Mucosa of gallbladder (tissue), 1 donor: ENCODE measurements around the gene CNTN1. TPM values are rescaled to one million over a fixed set of nuclear protein-coding genes. Genes with fewer than 3 reads are reported as not detected.

Source experiments
- DNase-seq: peaks from one replicate; pipeline ENCODE4 v3.0.0-alpha.2; 2020; ENCODE audit warnings: low spot score
- total RNA-seq: library from RNA; stranded (reverse); gene quantifications from one replicate; pipeline ENCODE4 v1.2.1, GENCODE V29; 2021
- donor health status: DM: no; HTN: no; CAD: no.

Gene CNTN1
- total RNA-seq, 1 donor from 2014 or later = 38.6 TPM

DNA sequence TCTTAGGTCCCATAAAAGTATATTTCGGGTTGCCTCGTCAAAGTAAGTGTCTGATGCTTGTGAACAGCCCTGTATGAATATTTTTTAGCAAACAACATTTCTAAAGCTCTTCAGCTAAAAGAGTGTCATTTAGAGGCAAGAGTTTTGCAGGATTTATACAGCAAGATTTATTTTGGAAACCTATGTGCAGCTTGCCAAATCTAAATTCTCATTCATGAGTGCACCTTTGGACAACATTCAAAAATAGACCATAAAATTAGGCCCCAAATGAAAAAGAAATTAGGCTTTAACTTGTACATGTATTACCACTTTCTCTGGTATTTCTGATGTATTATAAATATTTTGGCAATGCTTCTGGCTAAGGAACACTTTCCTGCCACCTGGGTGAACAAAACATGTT is 271.5 kb downstream of the CNTN1 start:
- DNase-seq = no peak

DNA sequence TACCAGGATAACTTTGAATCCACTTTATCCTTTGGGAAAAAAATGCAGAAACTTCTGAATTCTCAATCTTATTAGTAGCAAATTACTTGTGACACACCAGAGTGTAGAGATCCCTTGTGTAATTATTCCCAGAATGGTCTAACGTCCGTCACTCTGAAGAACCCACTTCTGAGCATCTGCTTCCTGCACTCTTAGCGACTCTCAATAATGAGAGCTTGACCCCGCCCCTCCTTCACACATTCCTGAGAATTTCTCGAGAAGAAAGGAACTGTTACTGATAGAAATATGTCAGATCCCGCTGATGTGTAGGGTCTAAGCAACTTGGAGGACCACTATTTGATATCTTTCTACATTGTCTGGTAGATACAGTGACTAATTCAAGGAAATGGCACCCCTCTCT is 277.6 kb downstream of the CNTN1 start:
- DNase-seq = no peak

DNA sequence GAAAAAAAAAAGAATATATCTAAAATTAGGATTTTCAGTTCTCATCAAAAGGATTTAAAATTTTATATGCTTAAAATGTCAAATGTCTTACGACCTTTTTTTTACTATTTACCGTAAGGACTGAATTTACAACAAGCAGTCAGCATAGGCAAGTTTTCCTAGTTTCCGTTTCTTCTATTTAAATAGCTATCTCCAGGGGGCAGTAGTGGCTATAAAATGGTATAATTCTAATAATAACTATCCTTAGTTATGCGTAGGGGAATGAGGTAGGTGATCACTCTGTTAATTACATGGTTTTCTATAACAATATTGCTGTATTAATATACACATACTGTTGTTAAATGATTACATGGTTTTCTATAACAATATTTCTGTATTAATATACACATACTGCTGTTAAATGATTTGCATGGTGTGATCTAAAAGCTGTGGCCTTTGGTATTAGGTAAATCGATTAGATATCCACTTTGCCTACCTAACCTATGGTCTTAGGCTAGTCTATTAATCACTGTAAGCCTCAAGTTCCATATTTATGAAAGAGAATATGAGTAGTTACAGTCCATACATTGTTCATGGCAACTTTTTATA is 278.2 kb downstream of the CNTN1 start:
- no peak for DNase-seq

DNA sequence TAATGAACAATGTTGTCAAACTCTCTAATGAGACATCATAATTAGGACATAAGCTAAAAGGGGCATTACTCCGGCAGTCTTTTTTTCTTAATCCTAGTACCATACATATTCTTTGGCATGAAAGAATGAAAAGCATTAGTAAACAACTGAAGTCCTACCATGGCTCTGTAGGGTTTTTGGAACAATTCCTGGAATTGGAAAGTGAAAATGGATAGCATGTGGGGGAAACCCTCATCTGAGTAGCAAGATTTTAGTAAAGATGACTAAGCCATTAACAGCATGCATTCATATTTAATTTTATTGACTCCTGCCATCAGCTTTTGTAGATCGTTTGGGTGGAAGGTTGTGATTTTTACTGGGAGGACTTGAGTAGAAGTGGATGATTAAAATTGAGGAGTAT is 279.7 kb downstream of the CNTN1 start:
- DNase-seq = no peak

DNA sequence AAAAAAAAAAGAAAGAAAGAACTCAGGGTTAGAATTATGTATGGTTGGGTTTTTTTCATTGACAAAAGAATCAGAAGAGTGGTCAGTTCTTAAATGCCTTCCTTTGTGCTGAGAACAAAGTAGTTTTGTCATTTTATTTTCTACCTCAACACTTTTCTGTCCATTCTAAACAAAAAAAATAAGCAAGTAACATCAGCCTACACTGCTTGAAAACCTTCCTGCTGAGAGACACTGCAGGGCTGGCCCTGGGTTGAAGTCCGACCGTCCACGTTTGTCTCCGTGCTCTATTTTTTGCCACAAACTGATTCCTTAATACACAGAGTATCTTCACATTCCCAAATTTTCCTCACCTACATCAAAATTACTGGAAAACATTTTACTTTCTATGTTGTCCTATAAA is 284.3 kb downstream of the CNTN1 start:
- no peak for DNase-seq

DNA sequence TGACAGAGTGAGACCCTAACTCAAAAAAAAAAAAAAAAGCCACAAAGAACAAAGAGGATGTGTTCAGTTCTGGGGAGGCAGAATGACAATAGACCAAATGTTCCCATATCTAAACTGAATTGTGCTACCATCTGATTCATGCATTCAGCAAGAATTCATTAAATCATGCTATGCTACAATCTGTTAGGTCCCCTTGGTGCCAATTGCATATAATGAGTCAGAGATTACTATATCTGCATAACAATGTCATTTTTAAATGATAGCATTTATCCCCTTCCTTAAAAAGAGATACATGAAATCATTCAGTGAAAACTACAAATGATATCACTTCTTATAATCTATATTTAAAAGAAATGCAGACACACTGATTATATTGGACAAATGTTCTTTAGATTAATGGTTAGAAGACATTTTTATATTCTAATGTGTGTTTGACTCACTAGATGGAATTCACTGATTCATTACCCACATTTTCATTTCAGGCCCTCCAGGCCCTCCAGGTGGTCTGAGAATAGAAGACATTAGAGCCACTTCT is 288.3 kb downstream of the CNTN1 start:
- DNase-seq = no peak

DNA sequence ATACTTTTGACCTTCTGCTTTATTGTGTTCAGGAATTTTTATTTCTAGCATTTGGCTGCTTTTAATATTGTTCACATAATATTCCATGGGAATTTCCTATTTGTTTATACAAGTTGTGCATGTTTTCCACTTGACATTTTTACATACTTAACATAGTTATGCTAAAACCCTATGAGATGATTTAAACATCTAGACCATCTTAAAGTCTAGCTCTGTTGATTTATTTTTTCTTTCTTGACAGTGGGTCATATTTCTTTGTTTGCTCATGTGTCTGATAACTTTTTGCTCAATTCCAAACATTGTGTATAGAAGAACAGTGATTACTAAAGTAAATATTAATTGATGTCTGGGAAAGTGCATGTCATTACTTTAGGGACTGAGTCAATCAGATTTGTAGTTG is 293.8 kb downstream of the CNTN1 start:
- DNase-seq = no peak

DNA sequence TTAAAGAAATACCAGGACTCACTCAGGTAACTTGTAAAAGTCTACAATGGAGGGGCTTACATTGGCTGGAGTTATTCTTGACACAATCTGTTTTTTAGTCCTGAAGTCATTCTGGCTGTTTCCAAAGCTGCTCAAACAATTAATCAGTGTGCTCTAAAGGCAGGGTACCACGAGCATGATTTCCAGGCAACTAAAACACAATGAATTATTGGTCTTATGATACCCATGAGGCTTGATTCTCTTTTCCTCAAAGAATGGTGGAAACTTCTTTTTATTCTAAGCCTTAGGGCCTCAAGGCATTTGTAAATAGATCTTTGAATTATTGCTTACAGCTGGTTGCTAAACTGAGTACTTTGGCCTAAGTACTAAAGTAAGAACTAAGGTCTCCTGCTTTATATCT is 296.1 kb downstream of the CNTN1 start:
- no peak for DNase-seq

DNA sequence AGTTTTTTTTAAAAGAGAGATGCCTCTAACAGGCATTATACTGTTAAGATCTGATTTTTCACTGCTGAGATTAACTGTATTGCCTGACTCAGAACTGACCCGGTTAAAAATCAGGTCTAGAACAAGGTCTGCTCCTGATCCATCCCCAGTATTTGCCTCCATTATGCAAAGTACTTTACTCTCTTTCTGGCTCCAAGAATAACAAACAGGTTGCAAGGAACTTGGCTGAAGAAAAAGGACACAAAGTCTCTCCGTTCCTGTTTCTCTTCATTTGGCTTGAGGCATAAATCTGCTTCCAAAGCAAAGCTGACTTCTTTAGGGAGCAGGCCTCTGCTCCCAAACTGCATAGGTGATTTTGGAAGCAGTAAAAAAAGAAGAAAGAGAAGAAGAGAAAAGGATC is 296.6 kb downstream of the CNTN1 start:
- no peak for DNase-seq

DNA sequence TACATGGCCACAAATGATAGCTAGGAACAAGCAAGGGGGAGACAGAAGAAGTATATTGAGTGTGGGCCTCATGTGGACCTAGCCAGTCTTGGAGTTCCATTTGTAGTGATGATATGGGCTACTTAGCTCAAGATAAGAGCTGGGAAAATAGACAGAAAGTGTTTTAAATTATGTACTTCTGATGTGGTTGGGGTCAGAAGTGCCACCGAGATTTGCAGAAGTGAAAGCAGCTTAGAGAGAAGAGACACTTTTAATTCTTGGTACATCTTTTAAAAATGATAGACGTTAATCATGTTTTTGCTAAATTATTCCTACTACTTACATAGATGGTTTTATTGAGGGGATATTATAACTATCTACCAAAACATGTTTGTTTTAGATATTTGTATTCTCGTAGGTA is 297.5 kb downstream of the CNTN1 start:
- DNase-seq = no peak

DNA sequence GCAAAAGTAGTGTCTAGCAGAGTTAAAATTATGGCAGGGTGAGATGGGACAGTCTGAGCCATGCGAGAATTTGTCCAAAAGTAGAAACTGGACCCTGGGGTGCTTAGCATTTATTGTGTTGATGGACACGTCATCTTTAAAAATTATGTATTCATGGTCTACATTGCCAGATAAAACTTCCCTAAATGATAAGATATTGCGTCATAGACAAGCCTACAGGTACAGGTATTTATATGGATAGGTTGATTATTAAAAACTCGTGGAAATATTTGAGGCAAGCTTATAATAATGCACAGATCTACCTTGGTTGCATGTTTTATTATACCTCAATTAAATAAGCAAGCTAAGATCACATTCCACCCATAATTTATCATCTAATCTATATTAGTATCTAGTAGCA is 299.9 kb downstream of the CNTN1 start:
- DNase-seq = no peak

DNA sequence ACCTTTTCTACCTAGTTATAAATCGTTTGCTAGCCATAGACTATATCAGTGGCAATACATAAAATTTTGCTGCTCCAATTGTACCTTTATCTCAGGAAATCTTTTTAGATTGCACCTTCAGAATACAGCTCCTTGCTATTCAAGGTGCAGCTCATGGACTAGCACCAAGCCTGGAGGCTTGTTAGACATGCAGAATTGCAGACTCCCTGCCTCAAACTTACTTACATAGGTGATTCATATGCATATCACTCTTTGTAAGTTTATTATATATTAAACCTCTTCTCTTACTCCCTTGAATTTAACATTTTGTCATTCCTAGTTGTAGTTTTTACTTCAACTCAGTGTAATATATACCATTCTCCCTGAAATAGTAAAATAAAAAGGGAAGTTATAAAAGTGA is 300.4 kb downstream of the CNTN1 start:
- no peak for DNase-seq

DNA sequence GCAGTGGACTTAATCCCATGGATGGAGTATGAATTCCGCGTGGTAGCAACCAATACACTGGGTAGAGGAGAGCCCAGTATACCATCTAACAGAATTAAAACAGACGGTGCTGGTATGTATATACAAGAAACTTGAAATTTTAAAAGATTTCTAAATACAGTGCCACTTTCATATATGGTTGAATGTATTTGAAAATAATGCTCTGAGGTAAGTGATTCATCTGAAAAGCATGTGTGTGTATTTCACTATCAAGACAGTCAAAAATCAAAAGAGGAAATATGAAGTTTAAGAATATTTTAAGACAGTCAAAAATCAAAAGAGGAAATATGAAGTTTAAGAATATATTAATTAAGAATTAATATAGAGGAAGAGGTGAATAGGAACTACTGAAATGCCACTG is 300.9 kb downstream of the CNTN1 start:
- no peak for DNase-seq

DNA sequence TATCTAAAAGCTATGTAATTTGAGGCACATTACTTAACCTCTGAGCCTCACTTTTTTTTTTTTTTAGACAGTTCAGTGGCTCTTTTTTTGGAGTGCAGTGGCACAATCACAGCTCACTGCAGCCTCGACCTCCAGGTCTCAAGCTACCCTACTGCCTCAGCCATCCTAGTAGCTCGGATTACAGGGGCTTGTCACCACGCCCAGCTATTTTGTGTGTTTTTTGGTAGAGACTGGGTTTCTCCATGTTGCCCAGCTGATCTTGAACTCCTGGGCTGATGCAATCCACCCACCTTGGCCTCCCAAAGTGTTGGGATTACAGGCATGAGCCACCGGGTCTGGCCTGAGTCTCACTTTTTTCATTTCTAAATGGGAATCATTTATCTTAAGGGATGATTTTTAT is 303.9 kb downstream of the CNTN1 start:
- DNase-seq = no peak

DNA sequence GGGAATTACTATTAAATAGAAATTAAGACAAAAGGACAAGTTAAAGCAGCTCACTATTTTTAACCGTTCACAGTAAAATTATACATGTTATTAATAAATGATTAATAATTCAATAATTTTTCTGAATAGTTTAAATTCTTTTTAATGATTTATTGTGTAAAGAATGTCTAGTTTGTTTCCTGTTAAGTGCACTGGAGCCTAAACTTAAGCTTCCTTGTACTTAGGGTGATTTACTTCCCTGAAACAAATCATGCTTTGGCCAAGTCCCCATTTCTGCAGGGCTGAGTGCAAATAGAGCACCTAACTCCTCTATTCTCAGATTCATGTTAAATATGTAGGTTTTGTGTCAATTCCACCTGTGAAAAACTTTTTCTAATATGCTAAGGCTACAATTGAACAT is 307.0 kb downstream of the CNTN1 start:
- no peak for DNase-seq

DNA sequence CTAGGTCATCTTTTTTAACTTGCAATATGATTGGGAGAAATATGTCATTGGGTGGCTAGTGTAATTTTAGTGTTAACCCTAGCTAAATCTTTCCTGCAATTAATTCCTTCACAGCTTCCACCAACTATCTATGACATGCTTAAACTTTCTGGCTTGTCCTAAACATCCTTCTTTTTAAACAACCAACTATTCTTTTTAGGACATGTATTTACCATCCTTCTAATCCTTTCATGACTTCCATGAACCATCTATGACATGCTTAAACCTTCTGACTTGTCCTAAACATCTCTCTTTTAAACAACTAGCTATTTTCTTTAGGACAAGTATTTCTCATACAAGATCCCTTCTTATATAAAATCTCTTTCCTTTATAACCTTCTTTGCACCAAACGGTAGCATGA is 316.2 kb downstream of the CNTN1 start:
- DNase-seq = no peak

DNA sequence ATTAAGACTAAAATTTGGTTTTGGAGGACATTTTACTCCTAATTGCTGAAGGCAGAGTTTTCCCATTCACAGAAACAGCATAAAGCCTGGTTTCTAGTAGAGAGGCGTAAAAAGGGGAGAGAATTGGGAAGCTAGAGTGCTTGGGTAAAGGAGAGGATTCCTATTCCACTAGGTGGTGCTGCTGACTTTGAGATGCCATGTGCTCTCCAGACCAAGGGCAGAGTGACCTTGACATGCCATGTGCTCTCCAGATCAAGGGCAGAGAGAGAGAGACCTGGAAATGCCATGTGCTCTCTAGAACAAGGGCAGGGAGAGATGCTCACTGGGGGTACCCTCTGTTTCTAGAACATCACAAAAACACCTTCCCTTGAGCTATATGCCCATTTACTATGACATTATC is 319.7 kb downstream of the CNTN1 start:
- DNase-seq = no peak

DNA sequence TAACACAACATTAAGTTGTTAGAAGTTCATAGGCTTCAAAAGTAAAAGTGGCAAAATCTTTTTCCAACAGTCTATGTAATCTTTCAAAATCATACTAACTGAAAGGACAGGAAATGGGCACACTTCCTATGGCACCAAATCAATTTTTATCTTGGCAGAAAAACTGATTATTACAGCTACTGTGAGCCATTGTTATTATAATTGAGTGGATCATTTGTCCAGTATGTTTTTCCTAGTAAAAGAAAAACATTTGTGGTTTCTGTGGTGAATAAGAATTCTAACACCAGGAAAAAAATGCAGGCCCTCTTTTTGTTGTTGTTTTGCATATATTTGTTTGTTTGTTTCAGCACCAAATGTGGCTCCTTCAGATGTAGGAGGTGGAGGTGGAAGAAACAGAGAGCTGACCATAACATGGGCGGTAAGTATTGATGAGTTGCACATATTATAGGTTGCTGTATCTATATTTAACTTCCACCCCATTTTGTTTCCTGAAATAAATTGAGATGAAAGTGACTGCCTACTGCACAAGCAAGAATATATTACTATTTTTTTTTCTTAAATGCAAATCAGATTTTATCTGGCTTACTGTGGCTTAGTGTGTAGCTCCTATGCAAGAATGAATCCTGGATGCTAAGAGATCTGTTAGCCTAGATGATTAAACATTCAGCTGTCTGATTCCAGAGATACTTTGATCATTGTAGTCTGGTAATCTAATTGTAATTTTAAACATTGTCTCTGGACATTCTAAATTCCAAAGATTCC is 321.8 kb downstream of the CNTN1 start:
- no peak for DNase-seq

DNA sequence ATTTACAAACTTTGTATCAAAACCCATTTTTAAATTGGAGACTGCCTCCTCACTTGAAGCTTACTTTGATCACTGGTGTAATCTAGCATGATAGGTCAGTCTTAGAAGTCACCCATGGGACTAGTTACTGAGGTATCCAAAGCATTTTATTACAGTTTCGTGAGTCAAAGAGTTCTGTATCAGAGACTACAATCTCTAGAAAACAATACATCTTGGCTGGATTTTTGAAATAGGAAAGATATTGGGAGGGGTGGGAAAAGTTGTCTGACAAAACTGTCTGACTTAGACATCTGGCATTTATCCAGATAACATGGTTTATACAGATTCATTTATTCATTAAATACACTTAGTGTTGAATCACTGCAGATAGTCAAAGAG is 322.4 kb downstream of the CNTN1 start:
- no peak for DNase-seq

DNA sequence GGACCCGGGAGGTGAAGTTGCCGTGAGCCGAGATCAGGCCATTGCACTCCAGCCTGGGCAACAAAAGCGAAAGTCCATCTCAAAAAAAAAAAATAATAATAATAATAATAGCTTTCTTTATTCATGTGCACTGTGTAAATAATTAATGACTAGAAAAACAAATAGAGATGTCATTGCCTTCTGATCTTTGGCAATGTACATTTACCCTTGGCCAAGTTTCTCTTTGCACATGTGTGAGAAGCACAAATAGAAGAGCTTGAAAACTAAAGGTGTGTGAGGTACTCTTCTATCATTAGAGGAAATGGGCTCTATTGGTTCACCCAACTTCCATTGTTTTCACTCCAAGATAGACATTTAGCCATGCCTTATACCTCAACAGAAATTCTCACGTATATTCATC is 325.8 kb downstream of the CNTN1 start:
- DNase-seq = no peak

DNA sequence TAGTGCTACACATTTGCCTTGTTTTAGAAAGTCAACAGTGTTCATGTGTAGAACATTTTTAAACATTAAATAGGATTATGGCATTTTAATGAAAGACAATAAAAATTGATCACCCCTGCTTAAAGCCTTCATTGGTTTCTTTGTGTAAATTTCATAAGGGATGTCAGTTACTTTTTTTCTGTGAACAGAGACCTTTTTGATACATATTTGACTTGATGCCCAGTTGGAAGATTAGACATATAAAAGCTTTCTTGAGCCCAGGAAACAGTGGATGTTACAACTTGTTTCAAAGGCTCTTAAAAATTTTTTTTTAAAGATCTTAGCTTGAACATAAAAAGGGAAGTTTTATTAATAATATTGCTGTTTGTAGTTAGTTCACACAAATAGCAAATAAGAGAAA is 327.2 kb downstream of the CNTN1 start:
- DNase-seq = no peak

DNA sequence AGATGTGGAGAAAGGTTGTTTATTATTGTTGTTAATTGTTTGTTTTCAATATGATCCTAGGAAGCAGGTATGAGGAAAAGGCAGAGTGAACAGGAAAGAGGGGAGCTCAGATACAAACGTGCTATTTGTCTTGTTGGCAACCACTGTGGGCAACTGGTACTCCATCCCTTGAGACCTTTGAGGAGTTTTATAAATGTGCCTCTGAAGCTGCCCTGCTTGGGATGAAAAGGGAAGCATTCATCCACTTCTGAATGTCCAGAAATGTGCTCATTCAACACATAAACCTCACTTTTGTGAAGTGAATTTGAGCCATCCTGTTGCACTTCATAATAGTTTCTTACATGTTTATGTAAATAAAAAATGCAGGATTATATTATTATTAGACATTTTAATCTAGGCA is 331.6 kb downstream of the CNTN1 start:
- DNase-seq = no peak

DNA sequence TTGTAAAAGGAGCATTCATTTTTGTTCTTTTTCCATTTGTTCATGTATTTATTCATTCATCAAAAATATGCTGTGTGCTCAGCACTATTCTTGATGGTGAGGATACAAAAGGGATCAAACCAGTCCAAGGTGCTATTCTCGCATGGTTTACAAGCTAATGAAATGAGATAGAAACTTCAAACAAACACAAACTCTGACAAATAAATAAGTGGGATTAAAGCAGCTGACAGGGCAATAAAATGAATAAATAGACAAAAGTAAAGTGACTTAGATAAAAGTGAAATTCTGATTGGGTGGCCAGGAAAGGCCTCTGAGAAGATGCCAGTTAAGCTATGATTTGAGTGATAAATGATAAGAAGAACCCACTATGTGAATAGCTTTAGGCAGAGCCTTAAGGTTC is 333.9 kb downstream of the CNTN1 start:
- no peak for DNase-seq

DNA sequence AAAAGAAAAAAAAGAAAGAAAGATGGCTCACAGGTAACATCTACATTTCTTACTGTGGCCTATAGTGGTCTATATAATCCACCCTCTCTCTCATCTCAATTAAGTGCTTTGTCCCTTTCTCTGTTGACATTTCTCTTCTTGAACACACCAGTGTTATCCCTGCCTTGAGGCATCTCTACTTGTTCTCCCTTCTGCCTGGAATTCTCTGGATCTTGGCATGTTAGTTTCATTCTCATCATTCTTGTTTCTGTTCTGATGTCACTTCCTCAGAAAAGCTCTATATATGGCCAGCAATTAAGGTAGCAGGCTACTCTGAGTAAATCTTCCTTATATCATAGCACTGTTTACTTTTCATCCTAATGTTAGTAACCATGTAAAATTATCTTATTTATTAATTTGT is 340.1 kb downstream of the CNTN1 start:
- DNase-seq = no peak
